Ascending aorta (tissue), 2 donors: ENCODE results near the gene STT3B. TPM values are rescaled to one million over a fixed set of nuclear protein-coding genes. Genes with fewer than 3 reads are reported as not detected.

Experiments used
- DNase-seq, 2 donors: peaks; one replicate each; pipeline ENCODE4 v3.0.0-alpha.2; 2019; ENCODE audit warnings: low spot score in 2 of 2
- H3K27ac ChIP-seq, 2 donors: fragments of 200-600 bp; sonication (generic); one replicate each; pipeline ENCODE4 v1.5.1; 2016 to 2017; ENCODE audit warnings: mild to moderate bottlenecking in 1 of 2
- H3K27me3 ChIP-seq: fragments of 200-600 bp; sonication (generic); one replicate; pipeline ENCODE4 v1.5.1; 2017
- H3K36me3 ChIP-seq, 2 donors: fragments of 200-600 bp; sonication (generic); one replicate each; pipeline ENCODE4 v1.5.1; 2016
- H3K4me1 ChIP-seq, 2 donors: fragments of 200-600 bp; sonication (generic); one replicate each; pipeline ENCODE4 v1.5.1; 2016 to 2017; ENCODE audit warnings: mild to moderate bottlenecking in 1 of 2
- H3K4me3 ChIP-seq, 2 donors: fragments of 200-600 bp; sonication (generic); one replicate each; pipeline ENCODE4 v1.5.1; 2016 to 2017; ENCODE audit warnings: mild to moderate bottlenecking in 1 of 2
- H3K9me3 ChIP-seq, 2 donors: fragments of 200-600 bp; sonication (generic); one replicate each; pipeline ENCODE4 v1.5.1; 2016
- intact Hi-C: fragments of 100-400 bp; cut with DNase I; formaldehyde crosslinking; loops from one replicate; pipeline ENCODE4 v1.15.1; 2023
- total RNA-seq: library from RNA; depleted of rRNA; stranded (reverse); fragments of >200 nt; gene quantifications from one replicate; pipeline ENCODE4 v1.1.0, GENCODE V29; 2016
- TF ChIP-seq, protein P1 (sequence below), 3 experiments: fragments of 200-600 bp in 2 of 3; fragments of 450-650 bp in 1 of 3; sonication (generic) in 2 of 3; IDR thresholded peaks; one replicate each; pipeline ENCODE4 v1.5.1; 2016 to 2019; ENCODE audit warnings: antibody characterized with exemption in 3 of 3, mild to moderate bottlenecking in 1 of 3, moderate library complexity in 1 of 3

Gene STT3B
- total RNA-seq, 1 donor from 2014 or later, result 79.5 TPM

DNA sequence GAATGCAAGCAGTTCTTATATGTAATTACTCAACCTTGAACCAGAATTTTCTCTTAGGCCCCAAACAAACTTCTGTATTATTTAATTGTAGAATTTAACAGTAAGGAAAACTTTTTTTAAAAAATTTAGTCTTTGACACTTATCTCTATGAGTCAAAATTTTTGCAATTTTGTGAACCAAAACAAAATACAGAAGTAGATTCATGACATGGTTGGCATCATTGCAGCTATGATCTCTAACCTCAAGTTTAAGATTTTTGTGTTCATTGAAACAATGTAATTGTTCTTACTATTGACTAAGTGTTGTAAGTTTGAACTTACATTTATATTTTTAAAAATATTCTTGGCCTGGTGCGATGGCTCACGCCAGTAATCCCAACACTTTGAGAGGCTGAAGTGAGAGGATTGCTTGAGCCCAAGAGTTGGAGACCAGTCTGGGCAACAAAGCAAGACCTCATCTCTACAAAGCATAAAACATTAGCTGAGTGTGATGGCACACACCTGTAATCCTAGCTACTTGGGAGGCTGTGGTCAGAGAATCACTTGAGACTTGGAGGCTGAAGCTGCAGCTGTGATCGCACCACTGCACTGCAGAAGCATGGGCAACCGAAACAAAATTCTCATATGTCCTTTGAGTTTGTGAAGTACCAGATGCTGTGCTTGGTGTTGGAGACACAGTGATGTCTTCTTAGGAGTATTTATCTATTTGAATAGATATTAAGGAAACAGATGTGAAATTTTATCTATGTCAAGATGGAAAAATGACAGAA is 39.7 kb downstream of the STT3B start:
- H3K4me1 ChIP-seq, result peaks cover 0 to 7% of the 10 kb centered on the region in 2 donors
- H3K4me3 ChIP-seq, result no peak overlapping the region
- intact Hi-C loops, result no loop called here
- H3K27ac ChIP-seq, result no peak overlapping the region
- DNase-seq, result no peak
- H3K27me3 ChIP-seq, result no peaks in the 10 kb centered on the region
- no peaks in the 10 kb centered on the region for H3K9me3 ChIP-seq
- TF ChIP-seq, protein P1, sequence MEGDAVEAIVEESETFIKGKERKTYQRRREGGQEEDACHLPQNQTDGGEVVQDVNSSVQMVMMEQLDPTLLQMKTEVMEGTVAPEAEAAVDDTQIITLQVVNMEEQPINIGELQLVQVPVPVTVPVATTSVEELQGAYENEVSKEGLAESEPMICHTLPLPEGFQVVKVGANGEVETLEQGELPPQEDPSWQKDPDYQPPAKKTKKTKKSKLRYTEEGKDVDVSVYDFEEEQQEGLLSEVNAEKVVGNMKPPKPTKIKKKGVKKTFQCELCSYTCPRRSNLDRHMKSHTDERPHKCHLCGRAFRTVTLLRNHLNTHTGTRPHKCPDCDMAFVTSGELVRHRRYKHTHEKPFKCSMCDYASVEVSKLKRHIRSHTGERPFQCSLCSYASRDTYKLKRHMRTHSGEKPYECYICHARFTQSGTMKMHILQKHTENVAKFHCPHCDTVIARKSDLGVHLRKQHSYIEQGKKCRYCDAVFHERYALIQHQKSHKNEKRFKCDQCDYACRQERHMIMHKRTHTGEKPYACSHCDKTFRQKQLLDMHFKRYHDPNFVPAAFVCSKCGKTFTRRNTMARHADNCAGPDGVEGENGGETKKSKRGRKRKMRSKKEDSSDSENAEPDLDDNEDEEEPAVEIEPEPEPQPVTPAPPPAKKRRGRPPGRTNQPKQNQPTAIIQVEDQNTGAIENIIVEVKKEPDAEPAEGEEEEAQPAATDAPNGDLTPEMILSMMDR (IDR thresholded peaks at IDR 0.05), result no peak
- H3K36me3 ChIP-seq, result no peaks in the 10 kb centered on the region

DNA sequence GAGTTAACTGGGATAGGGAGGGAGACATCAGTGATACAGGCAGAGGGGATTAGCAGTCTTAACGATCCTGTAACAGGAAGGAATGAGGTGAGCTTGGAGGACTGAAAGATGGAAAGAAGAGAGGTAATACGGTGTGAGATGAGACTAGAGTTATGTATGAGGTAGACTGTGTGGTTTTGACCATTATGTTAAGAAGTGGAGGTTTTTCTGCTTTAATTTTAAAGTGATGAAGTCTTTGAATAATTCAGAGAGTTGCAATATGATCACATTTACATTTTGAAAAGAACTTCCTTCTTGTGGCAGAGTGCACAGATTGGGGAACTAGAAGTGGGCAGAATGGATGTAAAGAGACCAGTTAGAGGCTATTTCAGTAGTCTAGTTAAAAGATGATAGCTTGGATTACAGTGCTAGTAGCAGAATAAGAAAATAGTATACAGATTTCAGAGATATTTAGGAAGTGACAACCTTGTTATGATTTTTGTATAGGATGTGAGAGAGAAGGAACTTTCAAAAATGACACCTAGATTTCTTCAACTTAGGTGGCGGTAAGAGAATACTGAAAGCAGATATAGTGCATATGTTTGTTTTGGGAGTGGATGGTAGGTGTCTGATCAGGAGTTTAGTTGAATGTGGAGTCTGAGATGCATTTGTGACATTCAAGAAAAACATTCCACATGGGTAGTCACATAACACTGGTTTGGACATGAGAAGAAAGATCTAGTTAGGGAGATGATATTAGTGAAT is 40.5 kb downstream of the STT3B start:
- no peak for DNase-seq
- Histone ChIP-seq H3K4me3 (no peak overlapping the region), H3K9me3 (no peaks in the 10 kb centered on the region), H3K4me1 (peaks cover 0 to 7% of the 10 kb centered on the region in 2 donors), H3K27ac (no peak overlapping the region), H3K36me3 (no peaks in the 10 kb centered on the region), H3K27me3 (no peaks in the 10 kb centered on the region)
- TF ChIP-seq, protein P1 (IDR thresholded peaks at IDR 0.05), result no peak
- intact Hi-C loops, result no loop called here

DNA sequence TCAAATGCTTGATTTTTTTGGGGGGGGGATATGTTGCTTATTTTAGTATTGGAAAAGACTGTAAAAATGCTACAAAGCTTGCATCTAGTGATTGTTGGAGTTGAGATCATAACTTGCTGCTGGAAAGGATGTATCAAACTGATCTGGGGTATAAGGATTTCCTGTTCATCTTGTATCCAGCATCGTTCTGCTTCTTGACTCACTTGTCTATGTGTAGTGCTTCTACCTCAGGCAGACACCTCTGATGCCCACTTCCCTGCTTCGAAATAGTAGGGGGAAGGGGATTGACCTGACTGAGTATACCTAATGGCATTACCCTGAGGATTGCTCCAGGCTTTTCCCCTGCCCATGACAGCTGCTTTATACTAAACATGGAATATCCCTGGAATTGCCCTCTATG is 42.7 kb downstream of the STT3B start:
- Histone ChIP-seq H3K4me1 (peaks cover 0 to 7% of the 10 kb centered on the region in 2 donors), H3K27me3 (no peaks in the 10 kb centered on the region), H3K36me3 (no peaks in the 10 kb centered on the region), H3K9me3 (no peaks in the 10 kb centered on the region), H3K4me3 (no peak overlapping the region), H3K27ac (no peak overlapping the region)
- intact Hi-C loops, result no loop called here
- no peak for DNase-seq
- TF ChIP-seq, protein P1 (IDR thresholded peaks at IDR 0.05), result no peak

DNA sequence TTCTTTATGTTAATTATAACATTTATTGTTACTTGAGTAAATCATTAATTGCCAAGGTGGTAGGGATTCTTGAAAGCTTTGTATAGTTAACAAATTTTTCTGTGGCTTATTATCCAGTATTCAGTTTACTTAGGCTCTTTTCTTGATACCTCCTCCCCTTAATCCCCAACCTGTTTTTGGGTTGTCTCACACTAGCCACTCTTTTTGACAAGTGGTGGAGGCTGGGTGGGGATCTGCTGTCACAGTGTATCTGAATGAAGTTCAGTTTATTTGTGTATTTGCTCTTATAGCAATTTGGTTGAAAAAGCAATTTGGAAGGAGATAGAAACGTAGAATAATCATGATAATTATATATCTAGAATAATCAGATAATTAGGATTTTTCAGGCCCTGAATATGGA is 43.8 kb downstream of the STT3B start:
- Histone ChIP-seq H3K4me3 (no peak overlapping the region), H3K27me3 (no peaks in the 10 kb centered on the region), H3K36me3 (no peaks in the 10 kb centered on the region), H3K4me1 (peaks cover 0 to 7% of the 10 kb centered on the region in 2 donors), H3K9me3 (no peaks in the 10 kb centered on the region), H3K27ac (no peak overlapping the region)
- DNase-seq, result no peak
- intact Hi-C loops, result no loop called here
- TF ChIP-seq, protein P1 (IDR thresholded peaks at IDR 0.05), result no peak

DNA sequence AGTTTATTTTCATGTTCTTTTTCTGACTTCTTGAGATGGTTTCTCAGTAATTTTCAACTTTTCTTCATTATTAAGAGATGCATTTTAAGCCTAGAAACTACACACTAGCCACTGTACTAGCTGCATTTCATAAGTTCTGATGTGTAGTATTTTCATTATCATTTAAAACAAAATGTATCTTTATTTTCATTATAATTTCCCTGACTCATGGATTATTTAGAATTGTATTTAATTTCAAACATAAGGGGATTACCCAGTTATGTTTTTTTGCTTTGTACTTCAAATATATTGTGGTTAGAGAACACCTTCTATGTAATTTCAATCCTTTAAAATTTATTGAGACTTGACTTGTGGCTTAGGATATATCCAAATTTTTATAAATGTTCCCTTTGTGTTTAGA is 44.5 kb downstream of the STT3B start:
- H3K9me3 ChIP-seq, result no peaks in the 10 kb centered on the region
- TF ChIP-seq, protein P1 (IDR thresholded peaks at IDR 0.05), result no peak
- no peak overlapping the region for H3K4me3 ChIP-seq
- intact Hi-C loops, result no loop called here
- no peaks in the 10 kb centered on the region for H3K36me3 ChIP-seq
- peaks cover 0 to 10% of the 10 kb centered on the region in 2 donors for H3K4me1 ChIP-seq
- no peak for DNase-seq
- H3K27me3 ChIP-seq, result no peaks in the 10 kb centered on the region
- H3K27ac ChIP-seq, result no peak overlapping the region
